Liver (tissue), 9 donors: Measurements from ENCODE around the gene PDCD1. TPM values are rescaled to one million over a fixed set of nuclear protein-coding genes. Genes with fewer than 3 reads are reported as not detected.
"Not testable (repeated sequence)": the region's sequence is repeated elsewhere in the genome, so short reads cannot be mapped to it uniquely, and the experiment has no call there.

Experiments used
- DNase-seq: peaks from one replicate; pipeline ENCODE4 v3.0.0-alpha.2; 2017; ENCODE audit warnings: low spot score
- H3K27ac ChIP-seq, 2 donors: one replicate each; pipeline ENCODE4 v1.7.0; 2013; ENCODE audit warnings: inconsistent platforms in 2 of 2, low read length in 2 of 2, control low read depth in 1 of 2, low read depth in 1 of 2, mild to moderate bottlenecking in 1 of 2
- H3K27me3 ChIP-seq, 4 donors: one replicate each; pipeline versions ENCODE4 v1.6.1 to v1.7.0; 2013; ENCODE audit warnings: low read length in 3 of 4, inconsistent platforms in 1 of 4, mild to moderate bottlenecking in 1 of 4, moderate library complexity in 1 of 4; ENCODE audit not compliant: control insufficient read depth in 4 of 4, insufficient read depth in 4 of 4
- H3K36me3 ChIP-seq, 4 donors: one replicate each; pipeline versions ENCODE4 v1.6.1 to v1.7.0; 2013; ENCODE audit warnings: low read length in 3 of 4, mild to moderate bottlenecking in 3 of 4, low read depth in 1 of 4, moderate library complexity in 1 of 4; ENCODE audit not compliant: control insufficient read depth in 4 of 4, insufficient read depth in 3 of 4
- H3K4me1 ChIP-seq, 4 donors: one replicate each; pipeline versions ENCODE4 v1.6.1 to v1.7.0; 2013; ENCODE audit warnings: low read length in 3 of 4, mild to moderate bottlenecking in 3 of 4, moderate library complexity in 1 of 4; ENCODE audit not compliant: control insufficient read depth in 4 of 4, insufficient read depth in 4 of 4
- H3K4me3 ChIP-seq, 3 donors: one replicate each; pipeline versions ENCODE4 v1.6.1 to v1.7.0; 2013; ENCODE audit warnings: low read length in 3 of 3, control low read depth in 1 of 3, low read depth in 1 of 3, mild to moderate bottlenecking in 1 of 3
- H3K9ac ChIP-seq, 2 donors: one replicate each; pipeline ENCODE4 v1.7.0; 2013; ENCODE audit warnings: low read length in 2 of 2, mild to moderate bottlenecking in 2 of 2, moderate library complexity in 2 of 2, control low read depth in 1 of 2, low read depth in 1 of 2
- H3K9me3 ChIP-seq, 4 donors: one replicate each; pipeline versions ENCODE4 v1.6.1 to v1.7.0; 2013; ENCODE audit warnings: low read length in 3 of 4; ENCODE audit not compliant: control insufficient read depth in 4 of 4
- ATF3 ChIP-seq: IDR thresholded peaks from 2 replicates; pipeline ENCODE4 v1.6.1; 2016; ENCODE audit warnings: antibody characterized with exemption
- EGR1 ChIP-seq, 2 donors: IDR thresholded peaks; 2 replicates each; pipeline ENCODE4 v1.6.1; 2016 to 2018; ENCODE audit warnings: antibody characterized with exemption in 2 of 2, low read depth in 2 of 2
- FOXA1 ChIP-seq: IDR thresholded peaks from 2 replicates; pipeline ENCODE4 v1.6.1; 2016; ENCODE audit warnings: antibody characterized with exemption
- FOXA2 ChIP-seq: IDR thresholded peaks from 2 replicates; pipeline ENCODE4 v1.6.1; 2016; ENCODE audit warnings: antibody characterized with exemption
- GABPA ChIP-seq, 2 donors: IDR thresholded peaks in 1 of 2; conservative IDR thresholded peaks in 1 of 2; 2 replicates each; pipeline ENCODE4 v1.6.1; 2016; ENCODE audit warnings: antibody characterized with exemption in 2 of 2, mild to moderate bottlenecking in 1 of 2, moderate library complexity in 1 of 2
- HNF4A ChIP-seq, 2 donors: conservative IDR thresholded peaks; 2 replicates each; pipeline ENCODE4 v1.6.1; 2016; ENCODE audit warnings: antibody characterized with exemption in 2 of 2, mild to moderate bottlenecking in 2 of 2
- HNF4G ChIP-seq: IDR thresholded peaks from 2 replicates; pipeline ENCODE4 v1.6.1; 2016; ENCODE audit warnings: antibody characterized with exemption
- JUND ChIP-seq, 2 donors: IDR thresholded peaks; 2 replicates each; pipeline ENCODE4 v1.6.1; 2016; ENCODE audit warnings: antibody characterized with exemption in 2 of 2
- MAX ChIP-seq: IDR thresholded peaks from 2 replicates; pipeline ENCODE4 v1.6.1; 2016; ENCODE audit warnings: antibody characterized with exemption
- NR2F2 ChIP-seq: IDR thresholded peaks from 2 replicates; pipeline ENCODE4 v1.6.1; 2016; ENCODE audit warnings: antibody characterized with exemption
- RAD21 ChIP-seq, 2 donors: IDR thresholded peaks; 2 replicates each; pipeline ENCODE4 v1.6.1; 2016; ENCODE audit warnings: antibody characterized with exemption in 2 of 2, mild to moderate bottlenecking in 2 of 2
- RXRA ChIP-seq, 2 donors: IDR thresholded peaks; 2 replicates each; pipeline ENCODE4 v1.6.1; 2017 to 2018; ENCODE audit warnings: antibody characterized with exemption in 2 of 2, mild to moderate bottlenecking in 1 of 2
- SP1 ChIP-seq: IDR thresholded peaks from 2 replicates; pipeline ENCODE4 v1.6.1; 2018; ENCODE audit warnings: antibody characterized with exemption, mild to moderate bottlenecking
- TAF1 ChIP-seq: conservative IDR thresholded peaks from 2 replicates; pipeline ENCODE4 v1.6.1; 2016; ENCODE audit warnings: antibody characterized with exemption, mild to moderate bottlenecking
- YY1 ChIP-seq: IDR thresholded peaks from 2 replicates; pipeline ENCODE4 v1.6.1; 2016; ENCODE audit warnings: antibody characterized with exemption, mild to moderate bottlenecking
- WGBS: extraction: QIAGEN DNeasy Blood & Tissue Kit; methylation state at CpG from one replicate; pipeline ENCODE4 v1.1.7; 2013; 5-methylcytosine and 5-hydroxymethylcytosine counted together
- polyA plus RNA-seq, 2 donors: library from polyadenylated mRNA; stranded (reverse) in 1 of 2; unstranded in 1 of 2; fragments of 200-250 nt in 1 of 2; fragments of >200 nt in 1 of 2; fragmentation: Nextera tagmentation in 1 of 2; extraction: Ambion mirVana in 1 of 2; gene quantifications; one replicate each; pipeline versions ENCODE4 v1.2.1 to v1.2.3, GENCODE V29; 2013 to 2015
- total RNA-seq, 2 donors: library from RNA; depleted of rRNA; stranded (reverse); fragments of >200 nt; gene quantifications; one replicate each; pipeline ENCODE4 v1.2.3, GENCODE V29; 2014
- TF ChIP-seq, protein P1 (sequence below): fragments of 150-350 bp; IDR thresholded peaks from 2 replicates; pipeline ENCODE4 v1.5.1; 2017; ENCODE audit warnings: improper control_type of control experiment, low read depth, low read length; ENCODE audit not compliant: missing input control
- TF ChIP-seq, protein P2 (sequence below): IDR thresholded peaks from 2 replicates; pipeline ENCODE4 v1.6.1; 2016; ENCODE audit warnings: antibody characterized with exemption
- TF ChIP-seq, protein P3 (sequence below): IDR thresholded peaks from 2 replicates; pipeline ENCODE4 v1.6.1; 2016; ENCODE audit warnings: antibody characterized with exemption, mild to moderate bottlenecking
- donor health status: healthy.
- donor health status: healthy.
- donor health status: healthy.
- donor health status: healthy.
- donor health status: healthy.

PDCD1 gene
- total and polyA plus RNA-seq, 4 donors, result 0.20 to 0.37 (median 0.25) TPM; not detected in 1

DNA sequence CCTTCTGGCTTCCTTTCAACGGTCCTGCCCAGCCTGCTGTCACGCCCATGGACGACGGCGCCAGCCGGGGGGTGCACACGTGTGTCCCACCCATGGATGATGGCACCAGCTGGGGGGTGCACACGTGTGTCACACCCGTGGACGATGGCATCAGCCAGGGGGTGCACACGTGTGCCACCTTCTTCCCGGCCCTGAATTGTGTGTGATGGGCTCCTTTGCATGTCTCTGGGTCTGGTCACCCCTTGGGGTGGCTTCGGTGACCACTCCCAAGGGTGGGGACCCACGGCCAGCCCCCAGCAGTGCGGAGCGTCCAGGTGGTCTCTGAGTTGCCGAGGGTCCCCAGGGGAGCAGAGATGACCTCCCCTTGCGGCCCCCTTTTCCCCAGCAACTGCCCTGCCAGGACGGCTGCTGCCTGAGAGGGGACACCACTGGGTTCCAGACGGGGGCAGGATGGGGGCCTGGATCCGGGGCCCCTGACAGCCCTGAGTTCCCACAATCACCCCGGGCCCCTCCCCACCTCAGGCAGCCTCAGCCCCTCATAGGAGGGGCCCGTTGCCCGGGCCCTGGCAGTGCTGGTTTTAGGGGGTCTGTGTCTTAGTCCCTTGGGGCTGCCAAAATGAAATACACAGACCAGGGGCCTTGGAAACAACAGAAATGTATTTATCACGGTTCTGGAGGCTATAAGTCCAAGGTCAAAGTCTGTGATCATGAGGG, 40.3 kb downstream of the PDCD1 start:
- 79% methylated on average over 25 of the region's 25 CpGs for WGBS
- H3K4me3 ChIP-seq, result no peak overlapping the region
- no peak for TF ChIP-seq YY1
- no peak for TF ChIP-seq ATF3
- no peak for TF ChIP-seq GABPA (IDR thresholded peaks at IDR 0.05 in 1 of 2, conservative IDR thresholded peaks at IDR 0.05 in 1 of 2)
- no peak for TF ChIP-seq RAD21 (IDR thresholded peaks at IDR 0.05)
- TF ChIP-seq, protein P1, sequence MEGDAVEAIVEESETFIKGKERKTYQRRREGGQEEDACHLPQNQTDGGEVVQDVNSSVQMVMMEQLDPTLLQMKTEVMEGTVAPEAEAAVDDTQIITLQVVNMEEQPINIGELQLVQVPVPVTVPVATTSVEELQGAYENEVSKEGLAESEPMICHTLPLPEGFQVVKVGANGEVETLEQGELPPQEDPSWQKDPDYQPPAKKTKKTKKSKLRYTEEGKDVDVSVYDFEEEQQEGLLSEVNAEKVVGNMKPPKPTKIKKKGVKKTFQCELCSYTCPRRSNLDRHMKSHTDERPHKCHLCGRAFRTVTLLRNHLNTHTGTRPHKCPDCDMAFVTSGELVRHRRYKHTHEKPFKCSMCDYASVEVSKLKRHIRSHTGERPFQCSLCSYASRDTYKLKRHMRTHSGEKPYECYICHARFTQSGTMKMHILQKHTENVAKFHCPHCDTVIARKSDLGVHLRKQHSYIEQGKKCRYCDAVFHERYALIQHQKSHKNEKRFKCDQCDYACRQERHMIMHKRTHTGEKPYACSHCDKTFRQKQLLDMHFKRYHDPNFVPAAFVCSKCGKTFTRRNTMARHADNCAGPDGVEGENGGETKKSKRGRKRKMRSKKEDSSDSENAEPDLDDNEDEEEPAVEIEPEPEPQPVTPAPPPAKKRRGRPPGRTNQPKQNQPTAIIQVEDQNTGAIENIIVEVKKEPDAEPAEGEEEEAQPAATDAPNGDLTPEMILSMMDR, result no peak
- no peak for TF ChIP-seq TAF1
- no peak for TF ChIP-seq SP1
- TF ChIP-seq EGR1 (IDR thresholded peaks at IDR 0.05; ENCODE audit: low read depth in 2 of 2), result no peak
- no peak for TF ChIP-seq FOXA1
- TF ChIP-seq MAX, result no peak
- no peak for TF ChIP-seq HNF4G
- TF ChIP-seq, protein P2, sequence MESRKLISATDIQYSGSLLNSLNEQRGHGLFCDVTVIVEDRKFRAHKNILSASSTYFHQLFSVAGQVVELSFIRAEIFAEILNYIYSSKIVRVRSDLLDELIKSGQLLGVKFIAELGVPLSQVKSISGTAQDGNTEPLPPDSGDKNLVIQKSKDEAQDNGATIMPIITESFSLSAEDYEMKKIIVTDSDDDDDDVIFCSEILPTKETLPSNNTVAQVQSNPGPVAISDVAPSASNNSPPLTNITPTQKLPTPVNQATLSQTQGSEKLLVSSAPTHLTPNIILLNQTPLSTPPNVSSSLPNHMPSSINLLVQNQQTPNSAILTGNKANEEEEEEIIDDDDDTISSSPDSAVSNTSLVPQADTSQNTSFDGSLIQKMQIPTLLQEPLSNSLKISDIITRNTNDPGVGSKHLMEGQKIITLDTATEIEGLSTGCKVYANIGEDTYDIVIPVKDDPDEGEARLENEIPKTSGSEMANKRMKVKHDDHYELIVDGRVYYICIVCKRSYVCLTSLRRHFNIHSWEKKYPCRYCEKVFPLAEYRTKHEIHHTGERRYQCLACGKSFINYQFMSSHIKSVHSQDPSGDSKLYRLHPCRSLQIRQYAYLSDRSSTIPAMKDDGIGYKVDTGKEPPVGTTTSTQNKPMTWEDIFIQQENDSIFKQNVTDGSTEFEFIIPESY, result no peak
- TF ChIP-seq, protein P3, sequence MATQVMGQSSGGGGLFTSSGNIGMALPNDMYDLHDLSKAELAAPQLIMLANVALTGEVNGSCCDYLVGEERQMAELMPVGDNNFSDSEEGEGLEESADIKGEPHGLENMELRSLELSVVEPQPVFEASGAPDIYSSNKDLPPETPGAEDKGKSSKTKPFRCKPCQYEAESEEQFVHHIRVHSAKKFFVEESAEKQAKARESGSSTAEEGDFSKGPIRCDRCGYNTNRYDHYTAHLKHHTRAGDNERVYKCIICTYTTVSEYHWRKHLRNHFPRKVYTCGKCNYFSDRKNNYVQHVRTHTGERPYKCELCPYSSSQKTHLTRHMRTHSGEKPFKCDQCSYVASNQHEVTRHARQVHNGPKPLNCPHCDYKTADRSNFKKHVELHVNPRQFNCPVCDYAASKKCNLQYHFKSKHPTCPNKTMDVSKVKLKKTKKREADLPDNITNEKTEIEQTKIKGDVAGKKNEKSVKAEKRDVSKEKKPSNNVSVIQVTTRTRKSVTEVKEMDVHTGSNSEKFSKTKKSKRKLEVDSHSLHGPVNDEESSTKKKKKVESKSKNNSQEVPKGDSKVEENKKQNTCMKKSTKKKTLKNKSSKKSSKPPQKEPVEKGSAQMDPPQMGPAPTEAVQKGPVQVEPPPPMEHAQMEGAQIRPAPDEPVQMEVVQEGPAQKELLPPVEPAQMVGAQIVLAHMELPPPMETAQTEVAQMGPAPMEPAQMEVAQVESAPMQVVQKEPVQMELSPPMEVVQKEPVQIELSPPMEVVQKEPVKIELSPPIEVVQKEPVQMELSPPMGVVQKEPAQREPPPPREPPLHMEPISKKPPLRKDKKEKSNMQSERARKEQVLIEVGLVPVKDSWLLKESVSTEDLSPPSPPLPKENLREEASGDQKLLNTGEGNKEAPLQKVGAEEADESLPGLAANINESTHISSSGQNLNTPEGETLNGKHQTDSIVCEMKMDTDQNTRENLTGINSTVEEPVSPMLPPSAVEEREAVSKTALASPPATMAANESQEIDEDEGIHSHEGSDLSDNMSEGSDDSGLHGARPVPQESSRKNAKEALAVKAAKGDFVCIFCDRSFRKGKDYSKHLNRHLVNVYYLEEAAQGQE, result no peak
- TF ChIP-seq FOXA2, result no peak
- TF ChIP-seq JUND (IDR thresholded peaks at IDR 0.05), result no peak
- TF ChIP-seq NR2F2, result no peak
- TF ChIP-seq HNF4A (conservative IDR thresholded peaks at IDR 0.05), result no peak
- no peak for TF ChIP-seq RXRA (IDR thresholded peaks at IDR 0.05)
- no peak overlapping the region for H3K9ac ChIP-seq
- peaks cover 8 to 18% (median 9%) of the 10 kb centered on the region in 4 donors for H3K4me1 ChIP-seq
- DNase-seq, result no peak
- H3K36me3 ChIP-seq, result peaks cover 0 to 2% (median 0%) of the 10 kb centered on the region in 4 donors
- no peaks in the 10 kb centered on the region for H3K27me3 ChIP-seq
- H3K9me3 ChIP-seq, result no peaks in the 10 kb centered on the region
- peak overlapping the region; percentile 43 to 59 for H3K27ac ChIP-seq

- not testable (repeated sequence) for H3K27me3 ChIP-seq, DNase-seq, H3K9me3 ChIP-seq, H3K4me3 ChIP-seq, H3K27ac ChIP-seq, H3K9ac ChIP-seq, H3K36me3 ChIP-seq
- H3K4me1 ChIP-seq, result peaks cover 8 to 18% (median 11%) of the 10 kb centered on the region in 4 donors
- WGBS, result 75% methylated on average over 10 of the region's 10 CpGs
Observed at GRCh38 chr2:241817821-241818215, 40.9 kb downstream of the PDCD1 start.
